Activated naive CD8-positive, alpha-beta T cell treated with anti-CD3 and anti-CD28 coated beads for 36 hours (primary cell): ENCODE data around the gene MYOG. TPM values are rescaled to one million over a fixed set of nuclear protein-coding genes. Genes with fewer than 3 reads are reported as not detected.
A peak's percentile ranks its signal among the peaks of the same experiment; 100 is the strongest.

Experiments
- DNase-seq: peaks from one replicate; pipeline ENCODE4 v3.0.0; 2021
- H3K27ac Mint-ChIP-seq: one replicate; pipeline ENCODE4 v1.8.0; 2022; ENCODE audit warnings: mild to moderate bottlenecking, moderate library complexity, mixed read lengths
- H3K27me3 Mint-ChIP-seq: one replicate; pipeline ENCODE4 v1.8.0; 2022; ENCODE audit warnings: mild to moderate bottlenecking, mixed read lengths
- H3K36me3 Mint-ChIP-seq: one replicate; pipeline ENCODE4 v1.8.0; 2021; ENCODE audit warnings: mild to moderate bottlenecking, mixed read lengths
- H3K4me1 Mint-ChIP-seq: one replicate; pipeline ENCODE4 v1.8.0; 2021; ENCODE audit warnings: mixed read lengths
- H3K4me3 Mint-ChIP-seq: one replicate; pipeline ENCODE4 v1.8.0; 2022; ENCODE audit warnings: mild to moderate bottlenecking, moderate library complexity, mixed read lengths
- H3K9me3 Mint-ChIP-seq: one replicate; pipeline ENCODE4 v1.8.0; 2022; ENCODE audit warnings: mixed read lengths
- total RNA-seq, 2 experiments: library from RNA; stranded (reverse); gene quantifications; one replicate each; pipeline ENCODE4 v1.2.3, GENCODE V29; 2021

Gene MYOG
- total RNA-seq, 2 experiments from 2014 or later = not detected

GRCh38 chr1:203040513-203041275, 45.1 kb downstream of the MYOG start:
- H3K9me3 Mint-ChIP-seq = no peaks in the 10 kb centered on the region
- DNase-seq = no peak
- peaks cover 5% of the 10 kb centered on the region for H3K27me3 Mint-ChIP-seq
- H3K4me3 Mint-ChIP-seq = no peak overlapping the region
- H3K27ac Mint-ChIP-seq = no peak overlapping the region
- no peaks in the 10 kb centered on the region for H3K36me3 Mint-ChIP-seq
- H3K4me1 Mint-ChIP-seq = peaks cover 2% of the 10 kb centered on the region

- peaks cover 2% of the 10 kb centered on the region for H3K4me1 Mint-ChIP-seq
- H3K9me3 Mint-ChIP-seq = no peaks in the 10 kb centered on the region
- H3K36me3 Mint-ChIP-seq = no peaks in the 10 kb centered on the region
- DNase-seq = no peak
- H3K27ac Mint-ChIP-seq = no peak overlapping the region
- H3K27me3 Mint-ChIP-seq = peaks cover 5% of the 10 kb centered on the region
- no peak overlapping the region for H3K4me3 Mint-ChIP-seq
Observed at GRCh38 chr1:203039609-203040512, 46.0 kb downstream of the MYOG start.

- H3K4me3 Mint-ChIP-seq = no peak overlapping the region
- H3K4me1 Mint-ChIP-seq = peaks cover 2% of the 10 kb centered on the region
Observed at GRCh38 chr1:203038891-203039608, 46.8 kb downstream of the MYOG start.

GRCh38 chr1:203038217-203038741, 47.5 kb downstream of the MYOG start:
- no peak for DNase-seq
- H3K36me3 Mint-ChIP-seq = no peaks in the 10 kb centered on the region
- H3K9me3 Mint-ChIP-seq = no peaks in the 10 kb centered on the region
- H3K27ac Mint-ChIP-seq = no peak overlapping the region
- H3K27me3 Mint-ChIP-seq = peaks cover 5% of the 10 kb centered on the region
- H3K4me1 Mint-ChIP-seq = peaks cover 2% of the 10 kb centered on the region
- H3K4me3 Mint-ChIP-seq = no peak overlapping the region

More at GRCh38 chr1:203038891-203039608, 46.8 kb downstream of the MYOG start:
- Mint-ChIP-seq H3K36me3 (no peaks in the 10 kb centered on the region), H3K27me3 (peaks cover 5% of the 10 kb centered on the region), H3K9me3 (no peaks in the 10 kb centered on the region), H3K27ac (no peak overlapping the region)
- peak; percentile 56 for DNase-seq

GRCh38 chr1:203037509-203038190, 48.2 kb downstream of the MYOG start:
- Mint-ChIP-seq H3K4me3 (no peak overlapping the region), H3K36me3 (no peaks in the 10 kb centered on the region)

GRCh38 chr1:203036537-203036936, 49.3 kb downstream of the MYOG start:
- Mint-ChIP-seq H3K4me3 (no peak overlapping the region), H3K36me3 (peaks cover under 1% of the 10 kb centered on the region), H3K27me3 (peaks cover 5% of the 10 kb centered on the region), H3K9me3 (no peaks in the 10 kb centered on the region), H3K27ac (no peak overlapping the region), H3K4me1 (peaks cover 2% of the 10 kb centered on the region)
- DNase-seq = no peak

More at GRCh38 chr1:203037509-203038190, 48.2 kb downstream of the MYOG start:
- Mint-ChIP-seq H3K9me3 (no peaks in the 10 kb centered on the region), H3K27ac (no peak overlapping the region), H3K4me1 (peaks cover 2% of the 10 kb centered on the region), H3K27me3 (peaks cover 5% of the 10 kb centered on the region)
- no peak for DNase-seq

GRCh38 chr1:203036135-203036534, 49.7 kb downstream of the MYOG start:
- Mint-ChIP-seq H3K4me3 (no peak overlapping the region), H3K27me3 (peaks cover 5% of the 10 kb centered on the region), H3K27ac (no peak overlapping the region), H3K4me1 (peaks cover 2% of the 10 kb centered on the region), H3K36me3 (peaks cover 3% of the 10 kb centered on the region), H3K9me3 (no peaks in the 10 kb centered on the region)
- no peak for DNase-seq

- Mint-ChIP-seq H3K4me1 (peaks cover 2% of the 10 kb centered on the region), H3K27me3 (peaks cover 5% of the 10 kb centered on the region), H3K4me3 (no peak overlapping the region), H3K9me3 (no peaks in the 10 kb centered on the region), H3K27ac (no peak overlapping the region), H3K36me3 (peaks cover 3% of the 10 kb centered on the region)
- DNase-seq = no peak
Observed at GRCh38 chr1:203035111-203036000, 50.5 kb downstream of the MYOG start.

- Mint-ChIP-seq H3K9me3 (no peaks in the 10 kb centered on the region), H3K4me3 (no peak overlapping the region), H3K36me3 (peaks cover 3% of the 10 kb centered on the region), H3K27me3 (peaks cover 5% of the 10 kb centered on the region), H3K27ac (no peak overlapping the region), H3K4me1 (peaks cover 2% of the 10 kb centered on the region)
- no peak for DNase-seq
Observed at GRCh38 chr1:203034422-203035110, 51.2 kb downstream of the MYOG start.

- no peak for DNase-seq
- H3K27ac Mint-ChIP-seq = no peak overlapping the region
- H3K36me3 Mint-ChIP-seq = peaks cover 3% of the 10 kb centered on the region
- H3K9me3 Mint-ChIP-seq = no peaks in the 10 kb centered on the region
- H3K4me1 Mint-ChIP-seq = no peaks in the 10 kb centered on the region
- no peak overlapping the region for H3K4me3 Mint-ChIP-seq
- no peaks in the 10 kb centered on the region for H3K27me3 Mint-ChIP-seq
Observed at GRCh38 chr1:203033917-203034316, 51.9 kb downstream of the MYOG start.

- Mint-ChIP-seq H3K9me3 (no peaks in the 10 kb centered on the region), H3K27me3 (no peaks in the 10 kb centered on the region), H3K36me3 (peaks cover 3% of the 10 kb centered on the region), H3K4me1 (peaks cover 2% of the 10 kb centered on the region), H3K4me3 (no peak overlapping the region), H3K27ac (no peak overlapping the region)
- DNase-seq = no peak
Observed at GRCh38 chr1:203033287-203033686, 52.5 kb downstream of the MYOG start.
